ENCODE measurements around the gene GLIPR1. TPM values are rescaled to one million over a fixed set of nuclear protein-coding genes. Genes with fewer than 3 reads are reported as not detected.

GLIPR1 gene
- total RNA-seq, 1 donor from 2014 or later, result 38.9 TPM

- H3K27ac Mint-ChIP-seq (ENCODE audit: unreplicated experiment), result peak overlapping the region; percentile 59
- H3K4me3 Mint-ChIP-seq (ENCODE audit: unreplicated experiment), result no peak overlapping the region
- H3K36me3 Mint-ChIP-seq (ENCODE audit: unreplicated experiment), result no peaks in the 10 kb centered on the region
- no peaks in the 10 kb centered on the region for H3K27me3 Mint-ChIP-seq (ENCODE audit: unreplicated experiment)
- TF ChIP-seq, protein P1, sequence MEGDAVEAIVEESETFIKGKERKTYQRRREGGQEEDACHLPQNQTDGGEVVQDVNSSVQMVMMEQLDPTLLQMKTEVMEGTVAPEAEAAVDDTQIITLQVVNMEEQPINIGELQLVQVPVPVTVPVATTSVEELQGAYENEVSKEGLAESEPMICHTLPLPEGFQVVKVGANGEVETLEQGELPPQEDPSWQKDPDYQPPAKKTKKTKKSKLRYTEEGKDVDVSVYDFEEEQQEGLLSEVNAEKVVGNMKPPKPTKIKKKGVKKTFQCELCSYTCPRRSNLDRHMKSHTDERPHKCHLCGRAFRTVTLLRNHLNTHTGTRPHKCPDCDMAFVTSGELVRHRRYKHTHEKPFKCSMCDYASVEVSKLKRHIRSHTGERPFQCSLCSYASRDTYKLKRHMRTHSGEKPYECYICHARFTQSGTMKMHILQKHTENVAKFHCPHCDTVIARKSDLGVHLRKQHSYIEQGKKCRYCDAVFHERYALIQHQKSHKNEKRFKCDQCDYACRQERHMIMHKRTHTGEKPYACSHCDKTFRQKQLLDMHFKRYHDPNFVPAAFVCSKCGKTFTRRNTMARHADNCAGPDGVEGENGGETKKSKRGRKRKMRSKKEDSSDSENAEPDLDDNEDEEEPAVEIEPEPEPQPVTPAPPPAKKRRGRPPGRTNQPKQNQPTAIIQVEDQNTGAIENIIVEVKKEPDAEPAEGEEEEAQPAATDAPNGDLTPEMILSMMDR (IDR thresholded peaks at IDR 0.05), result no peak
- H3K9me3 Mint-ChIP-seq (ENCODE audit: unreplicated experiment), result no peaks in the 10 kb centered on the region
- DNase-seq (ENCODE audit: extremely low spot score, unreplicated experiment), result no peak
- peaks cover 14% of the 10 kb centered on the region for H3K4me1 Mint-ChIP-seq (ENCODE audit: unreplicated experiment)
Measured at GRCh38 chr12:75489613-75490210, 9.2 kb downstream of the GLIPR1 start.

GRCh38 chr12:75491169-75491568 lies 10.6 kb downstream of the GLIPR1 start:
- H3K4me1 Mint-ChIP-seq (ENCODE audit: unreplicated experiment), result peaks cover 9% of the 10 kb centered on the region
- H3K27ac Mint-ChIP-seq (ENCODE audit: unreplicated experiment), result no peak overlapping the region
- no peak for DNase-seq (ENCODE audit: extremely low spot score, unreplicated experiment)
- H3K9me3 Mint-ChIP-seq (ENCODE audit: unreplicated experiment), result no peaks in the 10 kb centered on the region
- TF ChIP-seq, protein P1 (IDR thresholded peaks at IDR 0.05), result no peak
- peaks cover 5% of the 10 kb centered on the region for H3K36me3 Mint-ChIP-seq (ENCODE audit: unreplicated experiment)
- H3K27me3 Mint-ChIP-seq (ENCODE audit: unreplicated experiment), result no peaks in the 10 kb centered on the region
- no peak overlapping the region for H3K4me3 Mint-ChIP-seq (ENCODE audit: unreplicated experiment)

GRCh38 chr12:75503459-75503858 lies 22.9 kb downstream of the GLIPR1 start:
- DNase-seq (ENCODE audit: extremely low spot score, unreplicated experiment), result no peak
- Mint-ChIP-seq H3K4me1 (ENCODE audit: unreplicated experiment) (peaks cover 7% of the 10 kb centered on the region), H3K9me3 (ENCODE audit: unreplicated experiment) (no peaks in the 10 kb centered on the region), H3K4me3 (ENCODE audit: unreplicated experiment) (no peak overlapping the region), H3K36me3 (ENCODE audit: unreplicated experiment) (peaks cover 29% of the 10 kb centered on the region), H3K27me3 (ENCODE audit: unreplicated experiment) (no peaks in the 10 kb centered on the region), H3K27ac (ENCODE audit: unreplicated experiment) (no peak overlapping the region)
- TF ChIP-seq, protein P1 (IDR thresholded peaks at IDR 0.05), result no peak

DNA sequence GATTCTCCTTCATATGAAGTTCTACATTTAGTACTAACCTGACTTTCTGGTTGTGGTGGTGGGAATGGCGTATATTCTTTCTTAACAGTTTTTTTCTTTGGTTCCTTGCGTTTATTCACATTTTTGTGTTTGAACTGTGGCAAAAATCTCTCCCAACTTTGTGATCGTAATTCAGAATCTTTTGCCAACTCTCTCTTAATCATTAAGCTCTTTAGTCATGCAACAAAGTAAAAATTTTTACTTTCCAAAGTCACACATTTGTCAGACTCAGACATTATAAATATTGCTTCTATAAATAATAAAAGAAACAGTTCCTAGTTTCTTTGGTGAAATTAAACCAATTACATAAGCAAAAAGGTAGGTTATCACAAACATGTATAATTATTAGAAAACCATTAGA lies 23.3 kb downstream of the GLIPR1 start:
- Mint-ChIP-seq H3K36me3 (ENCODE audit: unreplicated experiment) (peaks cover 25% of the 10 kb centered on the region), H3K9me3 (ENCODE audit: unreplicated experiment) (no peaks in the 10 kb centered on the region), H3K4me1 (ENCODE audit: unreplicated experiment) (peaks cover 8% of the 10 kb centered on the region), H3K27me3 (ENCODE audit: unreplicated experiment) (no peaks in the 10 kb centered on the region), H3K27ac (ENCODE audit: unreplicated experiment) (no peak overlapping the region), H3K4me3 (ENCODE audit: unreplicated experiment) (no peak overlapping the region)
- no peak for DNase-seq (ENCODE audit: extremely low spot score, unreplicated experiment)
- TF ChIP-seq, protein P1 (IDR thresholded peaks at IDR 0.05), result no peak

- DNase-seq (ENCODE audit: extremely low spot score, unreplicated experiment), result no peak
- Mint-ChIP-seq H3K4me1 (ENCODE audit: unreplicated experiment) (peaks cover 24% of the 10 kb centered on the region), H3K27ac (ENCODE audit: unreplicated experiment) (peak overlapping the region; percentile 27), H3K36me3 (ENCODE audit: unreplicated experiment) (peaks cover 17% of the 10 kb centered on the region), H3K27me3 (ENCODE audit: unreplicated experiment) (no peaks in the 10 kb centered on the region), H3K9me3 (ENCODE audit: unreplicated experiment) (no peaks in the 10 kb centered on the region), H3K4me3 (ENCODE audit: unreplicated experiment) (no peak overlapping the region)
- TF ChIP-seq, protein P1 (IDR thresholded peaks at IDR 0.05), result peak; percentile 82
Measured at GRCh38 chr12:75505706-75506312, 25.3 kb downstream of the GLIPR1 start.

Measured in osteocyte (in vitro differentiated cells).